ENCODE measurements around the gene FGF22. TPM values are rescaled to one million over a fixed set of nuclear protein-coding genes. Genes with fewer than 3 reads are reported as not detected.

The FGF22 gene
- total and polyA plus RNA-seq, 3 donors from 2014 or later: 1.8 to 3.1 (median 2.6) TPM

- no peak for DNase-seq
- no peak overlapping the region for H3K27ac ChIP-seq
- H3K4me1 ChIP-seq: peaks cover 24% of the 10 kb centered on the region
- no peaks in the 10 kb centered on the region for H3K9me3 ChIP-seq
- no peaks in the 10 kb centered on the region for H3K36me3 ChIP-seq (ENCODE audit: low read depth, missing control alignments)
- intact Hi-C loops (cut with DNase I; ENCODE audit: low total_unique reads): no loop called here
- TF ChIP-seq, protein P1, sequence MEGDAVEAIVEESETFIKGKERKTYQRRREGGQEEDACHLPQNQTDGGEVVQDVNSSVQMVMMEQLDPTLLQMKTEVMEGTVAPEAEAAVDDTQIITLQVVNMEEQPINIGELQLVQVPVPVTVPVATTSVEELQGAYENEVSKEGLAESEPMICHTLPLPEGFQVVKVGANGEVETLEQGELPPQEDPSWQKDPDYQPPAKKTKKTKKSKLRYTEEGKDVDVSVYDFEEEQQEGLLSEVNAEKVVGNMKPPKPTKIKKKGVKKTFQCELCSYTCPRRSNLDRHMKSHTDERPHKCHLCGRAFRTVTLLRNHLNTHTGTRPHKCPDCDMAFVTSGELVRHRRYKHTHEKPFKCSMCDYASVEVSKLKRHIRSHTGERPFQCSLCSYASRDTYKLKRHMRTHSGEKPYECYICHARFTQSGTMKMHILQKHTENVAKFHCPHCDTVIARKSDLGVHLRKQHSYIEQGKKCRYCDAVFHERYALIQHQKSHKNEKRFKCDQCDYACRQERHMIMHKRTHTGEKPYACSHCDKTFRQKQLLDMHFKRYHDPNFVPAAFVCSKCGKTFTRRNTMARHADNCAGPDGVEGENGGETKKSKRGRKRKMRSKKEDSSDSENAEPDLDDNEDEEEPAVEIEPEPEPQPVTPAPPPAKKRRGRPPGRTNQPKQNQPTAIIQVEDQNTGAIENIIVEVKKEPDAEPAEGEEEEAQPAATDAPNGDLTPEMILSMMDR (IDR thresholded peaks at IDR 0.05): no peak
- no peak for TF ChIP-seq POLR2A (IDR thresholded peaks at IDR 0.05)
- H3K4me3 ChIP-seq: no peak overlapping the region
- no peaks in the 10 kb centered on the region for H3K27me3 ChIP-seq
- WGBS, 2 donors: 90 to 95% methylated on average over 14 to 16 of the region's 16 CpGs
Measured at GRCh38 chr19:634975-635652, 4.6 kb upstream of the FGF22 start.

DNA sequence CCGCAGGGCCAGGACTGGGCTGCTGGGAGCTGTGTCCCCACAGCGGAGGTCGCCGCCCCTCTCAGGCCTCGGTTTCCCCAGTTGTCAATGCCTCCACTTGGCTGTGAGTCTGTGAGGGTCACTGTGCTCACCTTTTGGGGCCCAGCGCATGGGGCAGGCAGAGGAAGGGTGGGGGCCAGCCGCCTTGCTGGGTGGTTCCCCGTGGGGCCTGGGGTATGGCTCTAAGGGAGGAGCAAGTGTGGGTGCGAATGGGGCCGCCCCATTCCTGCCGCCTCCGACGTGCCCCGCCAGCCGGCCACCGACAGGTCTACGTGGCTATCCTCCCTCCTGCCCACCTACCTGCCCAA is 800 bp upstream of the FGF22 start:
- no peak for DNase-seq
- H3K27ac ChIP-seq: no peak overlapping the region
- intact Hi-C loops (cut with DNase I; ENCODE audit: low total_unique reads): no loop called here

DNA sequence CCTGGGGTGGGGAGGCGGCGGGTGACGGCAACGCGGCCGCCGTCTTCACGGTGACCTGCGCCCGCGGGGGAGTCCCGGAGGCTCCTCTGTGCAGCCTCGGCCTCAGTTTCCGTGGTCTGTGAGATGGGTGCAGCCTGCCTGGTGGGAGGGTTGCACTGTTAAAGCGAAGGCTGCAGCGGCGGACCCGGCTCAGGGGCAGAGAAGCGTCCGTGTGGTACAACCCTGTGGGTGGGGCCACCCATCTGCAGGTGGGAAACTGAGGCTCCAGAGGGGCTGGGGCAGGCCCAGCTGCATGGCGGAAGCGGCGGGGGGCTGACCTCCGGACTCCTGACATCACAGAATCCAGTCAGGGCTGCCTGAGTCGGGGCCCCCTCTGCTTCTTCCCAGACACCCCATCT is 481 bp downstream of the FGF22 start:
- no peaks in the 10 kb centered on the region for H3K36me3 ChIP-seq (ENCODE audit: low read depth, missing control alignments)
- TF ChIP-seq, protein P1 (IDR thresholded peaks at IDR 0.05): no peak
- no peak for TF ChIP-seq POLR2A (IDR thresholded peaks at IDR 0.05)
- no peaks in the 10 kb centered on the region for H3K9me3 ChIP-seq
- H3K4me1 ChIP-seq: peaks cover 15% of the 10 kb centered on the region
- H3K27ac ChIP-seq: no peak overlapping the region
- no peaks in the 10 kb centered on the region for H3K27me3 ChIP-seq
- intact Hi-C loops (cut with DNase I; ENCODE audit: low total_unique reads): no loop called here
- peak overlapping the region; percentile 41 to 47 for H3K4me3 ChIP-seq
- 60% methylated on average over 17 of the region's 25 CpGs; no CpG with 5 or more reads in 1 of the 2 donors for WGBS, 2 donors
- DNase-seq: no peak

More for the DNA sequence above, 800 bp upstream of the FGF22 start:
- Histone ChIP-seq H3K9me3 (no peaks in the 10 kb centered on the region), H3K4me1 (peaks cover 21% of the 10 kb centered on the region), H3K36me3 (ENCODE audit: low read depth, missing control alignments) (no peaks in the 10 kb centered on the region), H3K4me3 (peak overlapping the region; percentile 39 to 53), H3K27me3 (no peaks in the 10 kb centered on the region)
- TF ChIP-seq, protein P1 (IDR thresholded peaks at IDR 0.05): no peak
- no peak for TF ChIP-seq POLR2A (IDR thresholded peaks at IDR 0.05)
- WGBS, 2 donors: 32 to 52% methylated on average over 3 to 17 of the region's 17 CpGs

GRCh38 chr19:640606-641189 is 1.0 kb downstream of the FGF22 start:
- H3K27me3 ChIP-seq: no peaks in the 10 kb centered on the region
- H3K9me3 ChIP-seq: no peaks in the 10 kb centered on the region
- no peak overlapping the region for H3K27ac ChIP-seq
- H3K36me3 ChIP-seq (ENCODE audit: low read depth, missing control alignments): no peaks in the 10 kb centered on the region
- intact Hi-C loops (cut with DNase I; ENCODE audit: low total_unique reads): no loop called here
- WGBS, 2 donors: 72 to 90% methylated on average over 12 to 31 of the region's 31 CpGs
- DNase-seq: no peak
- H3K4me3 ChIP-seq: no peak overlapping the region
- no peak for TF ChIP-seq POLR2A (IDR thresholded peaks at IDR 0.05)
- TF ChIP-seq, protein P1 (IDR thresholded peaks at IDR 0.05): no peak
- H3K4me1 ChIP-seq: peaks cover 15% of the 10 kb centered on the region

- TF ChIP-seq, protein P1 (IDR thresholded peaks at IDR 0.05): no peak
- 74 to 88% methylated on average over 5 to 15 of the region's 17 CpGs for WGBS, 2 donors
- no peak for DNase-seq
- Histone ChIP-seq H3K27ac (no peak overlapping the region), H3K4me1 (peaks cover 15% of the 10 kb centered on the region), H3K36me3 (ENCODE audit: low read depth, missing control alignments) (no peaks in the 10 kb centered on the region), H3K4me3 (no peak overlapping the region), H3K27me3 (no peaks in the 10 kb centered on the region), H3K9me3 (no peaks in the 10 kb centered on the region)
- intact Hi-C loops (cut with DNase I; ENCODE audit: low total_unique reads): no loop called here
Measured at GRCh38 chr19:641702-642101, 2.0 kb downstream of the FGF22 start.
